Measurements from ENCODE around the gene CCDC8.

Gene CCDC8

DNA sequence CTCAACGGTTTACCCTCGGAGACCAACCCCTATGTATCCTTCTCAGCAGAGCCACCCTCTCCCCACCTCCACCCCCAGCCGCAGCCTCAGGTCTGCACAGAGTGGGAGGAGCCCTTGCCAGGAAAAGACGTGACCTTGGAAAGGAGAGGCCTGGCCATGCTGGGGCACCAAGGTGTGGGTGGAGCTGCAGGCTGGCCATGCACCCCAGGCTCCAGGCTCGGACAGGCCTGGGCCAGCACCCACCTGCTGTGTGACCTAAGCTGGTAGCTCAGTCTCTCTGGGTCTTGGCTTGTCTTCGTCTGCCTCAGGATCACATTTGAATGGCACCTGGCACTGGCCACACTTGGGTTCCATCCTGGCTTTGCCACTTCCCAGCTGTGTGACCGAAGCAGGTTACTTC, 29.5 kb downstream of the CCDC8 start:
- H3K27ac ChIP-seq = no peak overlapping the region

GRCh38 chr19:46383171-46383815, 30.1 kb downstream of the CCDC8 start:
- Histone ChIP-seq H3K4me3 (ENCODE audit: low read depth, low read length) (no peak overlapping the region), H3K27ac (no peak overlapping the region)

More for the DNA sequence above, 29.5 kb downstream of the CCDC8 start:
- TF ChIP-seq CTCF (IDR thresholded peaks at IDR 0.05) = no peak
- no peaks in the 10 kb centered on the region for H3K4me1 ChIP-seq
- H3K4me2 ChIP-seq (ENCODE audit: low read length) = no peak overlapping the region
- H3K79me2 ChIP-seq = peaks cover 13% of the 10 kb centered on the region
- no peak overlapping the region for H2AFZ ChIP-seq
- H3K4me3 ChIP-seq (ENCODE audit: low read depth, low read length) = no peak overlapping the region
- no peaks in the 10 kb centered on the region for H3K9me3 ChIP-seq (ENCODE audit: control insufficient read depth, low read length)
- H3K9ac ChIP-seq = no peak overlapping the region
- no peaks in the 10 kb centered on the region for H3K36me3 ChIP-seq (ENCODE audit: control insufficient read depth, insufficient read depth, low read length)
- H3K27me3 ChIP-seq (ENCODE audit: control insufficient read depth, insufficient read depth, low read length) = no peaks in the 10 kb centered on the region

DNA sequence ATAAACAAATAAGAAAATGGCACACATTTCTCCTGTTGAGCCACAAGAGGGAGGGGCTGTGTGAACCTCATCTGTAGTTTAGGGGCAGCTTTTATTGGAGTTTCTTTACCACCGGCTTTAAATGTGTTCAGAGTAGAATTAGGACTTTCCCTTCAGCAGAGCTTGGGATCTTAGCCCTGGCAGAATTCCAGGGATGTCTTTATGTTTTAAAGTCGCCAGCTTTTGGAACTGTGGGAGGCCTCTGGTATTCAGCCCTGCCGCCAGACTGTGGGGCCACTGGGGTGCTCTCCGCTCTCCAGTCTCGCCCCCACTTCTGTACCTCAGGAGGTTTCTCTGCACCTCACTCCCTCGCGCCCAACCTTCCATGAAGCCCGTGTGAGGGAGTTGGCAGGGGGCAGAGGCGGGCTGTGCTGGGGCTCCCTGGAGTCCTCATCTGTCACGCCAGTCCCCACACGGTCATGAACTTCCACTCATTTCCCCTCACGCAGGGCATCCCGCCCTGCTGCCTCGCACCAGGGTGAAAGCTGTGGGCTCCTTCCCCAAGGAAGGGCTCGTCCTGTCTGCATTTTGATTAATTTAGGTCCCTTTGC, 31.5 kb downstream of the CCDC8 start:
- TF ChIP-seq CTCF (IDR thresholded peaks at IDR 0.05) = no peak
- Histone ChIP-seq H3K27ac (no peak overlapping the region), H3K4me3 (ENCODE audit: low read depth, low read length) (no peak overlapping the region), H3K36me3 (ENCODE audit: control insufficient read depth, insufficient read depth, low read length) (no peaks in the 10 kb centered on the region), H3K79me2 (peaks cover 13% of the 10 kb centered on the region), H3K27me3 (ENCODE audit: control insufficient read depth, insufficient read depth, low read length) (no peaks in the 10 kb centered on the region), H3K9me3 (ENCODE audit: control insufficient read depth, low read length) (no peaks in the 10 kb centered on the region), H3K4me1 (no peaks in the 10 kb centered on the region), H3K9ac (no peak overlapping the region), H3K4me2 (ENCODE audit: low read length) (no peak overlapping the region), H2AFZ (no peak overlapping the region)

More at GRCh38 chr19:46383171-46383815, 30.1 kb downstream of the CCDC8 start:
- no peak for TF ChIP-seq CTCF (IDR thresholded peaks at IDR 0.05)
- no peaks in the 10 kb centered on the region for H3K9me3 ChIP-seq (ENCODE audit: control insufficient read depth, low read length)
- H2AFZ ChIP-seq = no peak overlapping the region
- H3K9ac ChIP-seq = no peak overlapping the region
- H3K4me2 ChIP-seq (ENCODE audit: low read length) = no peak overlapping the region
- no peaks in the 10 kb centered on the region for H3K36me3 ChIP-seq (ENCODE audit: control insufficient read depth, insufficient read depth, low read length)
- peaks cover 13% of the 10 kb centered on the region for H3K79me2 ChIP-seq
- no peaks in the 10 kb centered on the region for H3K27me3 ChIP-seq (ENCODE audit: control insufficient read depth, insufficient read depth, low read length)
- no peaks in the 10 kb centered on the region for H3K4me1 ChIP-seq

DNA sequence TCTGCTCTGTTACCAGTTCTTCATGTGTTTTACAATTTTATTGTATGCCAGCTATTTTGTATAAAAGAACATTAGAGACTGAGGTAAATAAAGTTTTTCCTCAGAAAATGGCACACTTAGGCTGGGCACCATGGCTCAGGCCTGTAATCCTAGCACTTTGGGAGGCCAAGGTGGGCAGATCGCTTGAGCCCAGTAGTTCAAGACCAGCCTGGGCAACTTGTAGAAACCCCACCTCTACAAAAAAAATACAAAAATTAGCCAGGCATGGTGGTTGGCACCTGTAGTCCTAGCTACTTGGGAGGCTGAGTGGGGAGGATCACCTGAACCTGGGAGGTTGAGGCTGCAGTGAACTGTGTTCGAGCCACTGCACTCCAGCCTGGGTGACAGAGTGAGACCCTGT, 32.0 kb downstream of the CCDC8 start:
- TF ChIP-seq CTCF (IDR thresholded peaks at IDR 0.05) = no peak
- Histone ChIP-seq H2AFZ (no peak overlapping the region), H3K4me3 (ENCODE audit: low read depth, low read length) (no peak overlapping the region), H3K9me3 (ENCODE audit: control insufficient read depth, low read length) (no peaks in the 10 kb centered on the region), H3K4me1 (no peaks in the 10 kb centered on the region), H3K36me3 (ENCODE audit: control insufficient read depth, insufficient read depth, low read length) (no peaks in the 10 kb centered on the region), H3K9ac (no peak overlapping the region), H3K4me2 (ENCODE audit: low read length) (no peak overlapping the region), H3K27ac (no peak overlapping the region), H3K79me2 (peaks cover 13% of the 10 kb centered on the region), H3K27me3 (ENCODE audit: control insufficient read depth, insufficient read depth, low read length) (no peaks in the 10 kb centered on the region)

GRCh38 chr19:46380690-46381089, 32.7 kb downstream of the CCDC8 start:
- Histone ChIP-seq H3K27me3 (ENCODE audit: control insufficient read depth, insufficient read depth, low read length) (no peaks in the 10 kb centered on the region), H3K36me3 (ENCODE audit: control insufficient read depth, insufficient read depth, low read length) (no peaks in the 10 kb centered on the region), H3K27ac (no peak overlapping the region), H3K9me3 (ENCODE audit: control insufficient read depth, low read length) (no peaks in the 10 kb centered on the region), H3K79me2 (peaks cover 17% of the 10 kb centered on the region), H3K9ac (no peak overlapping the region), H3K4me2 (ENCODE audit: low read length) (no peak overlapping the region), H3K4me3 (ENCODE audit: low read depth, low read length) (no peak overlapping the region), H3K4me1 (no peaks in the 10 kb centered on the region), H2AFZ (no peak overlapping the region)
- no peak for TF ChIP-seq CTCF (IDR thresholded peaks at IDR 0.05)
